ENCODE results near the gene C20orf96.
"Not testable (repeated sequence)": the region's sequence is repeated elsewhere in the genome, so short reads cannot be mapped to it uniquely, and the experiment has no call there.

Gene C20orf96

GRCh38 chr20:237929-238328, 52.6 kb downstream of the C20orf96 start:
- no peak for DNase-seq (ENCODE audit: low read depth)
- no peak for TF ChIP-seq CTCF (conservative IDR thresholded peaks at IDR 0.05; ENCODE audit: low read depth, low read length)
- H3K4me3 ChIP-seq (ENCODE audit: low read depth, low read length) = no peak overlapping the region

- TF ChIP-seq CTCF (conservative IDR thresholded peaks at IDR 0.05; ENCODE audit: low read depth, low read length) = no peak
These were observed 53.1 kb downstream of the C20orf96 start for GRCh38 chr20:237489-237888.

GRCh38 chr20:235891-236290, 54.7 kb downstream of the C20orf96 start:
- DNase-seq (ENCODE audit: low read depth) = peak; percentile 13
- TF ChIP-seq CTCF (conservative IDR thresholded peaks at IDR 0.05; ENCODE audit: low read depth, low read length) = peak; percentile 6
- H3K4me3 ChIP-seq (ENCODE audit: low read depth, low read length) = no peak overlapping the region

More at GRCh38 chr20:237489-237888, 53.1 kb downstream of the C20orf96 start:
- peak; percentile 2 for DNase-seq (ENCODE audit: low read depth)
- no peak overlapping the region for H3K4me3 ChIP-seq (ENCODE audit: low read depth, low read length)

GRCh38 chr20:227439-228105, 63.0 kb downstream of the C20orf96 start:
- H3K4me3 ChIP-seq (ENCODE audit: low read depth, low read length) = no peak overlapping the region
- TF ChIP-seq CTCF (conservative IDR thresholded peaks at IDR 0.05; ENCODE audit: low read depth, low read length) = no peak
- no peak for DNase-seq (ENCODE audit: low read depth)

GRCh38 chr20:226958-227357, 63.6 kb downstream of the C20orf96 start, which contains the start of gene DEFB129:
Gene DEFB129, plus strand, starts transcription at chr20:227258. Its CDS starts 31 bp downstream, at chr20:227289.
- DNase-seq (ENCODE audit: low read depth) = no peak
- no peak for TF ChIP-seq CTCF (conservative IDR thresholded peaks at IDR 0.05; ENCODE audit: low read depth, low read length)
- no peak within 1 kb of the TSS for H3K4me3 ChIP-seq (ENCODE audit: low read depth, low read length)

GRCh38 chr20:225879-226278, 64.7 kb downstream of the C20orf96 start:
- DNase-seq (ENCODE audit: low read depth); H3K4me3 ChIP-seq (ENCODE audit: low read depth, low read length): not testable (repeated sequence)

- TF ChIP-seq CTCF (conservative IDR thresholded peaks at IDR 0.05; ENCODE audit: low read depth, low read length) = no peak
- no peak overlapping the region for H3K4me3 ChIP-seq (ENCODE audit: low read depth, low read length)
These were observed 69.2 kb downstream of the C20orf96 start for GRCh38 chr20:221258-221830.

More at GRCh38 chr20:221258-221830, 69.2 kb downstream of the C20orf96 start:
- DNase-seq (ENCODE audit: low read depth) = no peak

All from choroid plexus epithelial cell (primary cell).